Skeletal muscle tissue (tissue), 5 donors: ENCODE measurements around the gene PHF3. TPM values are rescaled to one million over a fixed set of nuclear protein-coding genes. Genes with fewer than 3 reads are reported as not detected.
"Not testable (repeated sequence)": the region's sequence is repeated elsewhere in the genome, so short reads cannot be mapped to it uniquely, and the experiment has no call there.

Source experiments
- H3K27ac ChIP-seq: one replicate; pipeline ENCODE4 v1.7.0; 2013; ENCODE audit warnings: mild to moderate bottlenecking, low read depth, low read length, inconsistent platforms
- H3K27me3 ChIP-seq, 3 donors: one replicate each; pipeline ENCODE4 v1.7.0; 2013; ENCODE audit warnings: low read length in 3 of 3; ENCODE audit not compliant: control insufficient read depth in 3 of 3, insufficient read depth in 3 of 3
- H3K36me3 ChIP-seq, 3 donors: one replicate each; pipeline ENCODE4 v1.7.0; 2013; ENCODE audit warnings: low read length in 3 of 3; ENCODE audit not compliant: control insufficient read depth in 3 of 3, insufficient read depth in 3 of 3
- H3K4me1 ChIP-seq, 3 donors: one replicate each; pipeline ENCODE4 v1.7.0; 2013; ENCODE audit warnings: low read length in 3 of 3, mild to moderate bottlenecking in 3 of 3; ENCODE audit not compliant: control insufficient read depth in 3 of 3, insufficient read depth in 3 of 3
- H3K4me3 ChIP-seq, 3 donors: one replicate each; pipeline ENCODE4 v1.7.0; 2013; ENCODE audit warnings: low read length in 3 of 3
- H3K9ac ChIP-seq, 3 donors: one replicate each; pipeline ENCODE4 v1.7.0; 2013; ENCODE audit warnings: low read length in 3 of 3, mild to moderate bottlenecking in 3 of 3, moderate library complexity in 2 of 3, low read depth in 1 of 3
- H3K9me3 ChIP-seq, 3 donors: one replicate each; pipeline ENCODE4 v1.7.0; 2013; ENCODE audit warnings: low read length in 3 of 3; ENCODE audit not compliant: control insufficient read depth in 3 of 3
- small RNA-seq: library from RNA; depleted of rRNA; stranded (forward); fragments of <200 nt; gene quantifications from one replicate; pipeline ENCODE3, GENCODE V24; 2014
- total RNA-seq: library from RNA; depleted of rRNA; stranded (reverse); fragments of >200 nt; gene quantifications from one replicate; pipeline ENCODE4 v1.2.3, GENCODE V29; 2014
- donor health status: Osteomylitis.

Gene PHF3
- total RNA-seq, 1 donor from 2014 or later: 22.4 TPM

DNA sequence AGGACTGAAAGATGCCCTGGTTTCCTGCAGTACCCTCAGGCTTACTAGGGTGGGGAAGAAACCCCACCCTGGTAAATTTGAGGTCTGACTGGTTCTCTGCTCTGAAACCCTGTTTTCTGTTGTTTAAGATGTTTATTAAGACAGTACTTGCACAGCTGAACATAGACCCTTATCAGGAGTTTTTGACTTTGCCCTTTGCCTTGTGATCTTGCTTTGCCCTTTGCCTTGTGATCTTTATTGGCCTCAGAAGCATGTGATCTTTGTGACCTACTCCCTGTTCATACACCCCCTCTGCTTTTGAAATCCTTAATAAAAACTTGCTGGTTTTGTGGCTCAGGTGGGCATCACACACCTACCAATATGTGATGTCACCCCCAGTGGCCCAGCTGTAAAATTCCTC is 121.7 kb downstream of the PHF3 start:
- H3K27me3 ChIP-seq, H3K4me1 ChIP-seq, H3K36me3 ChIP-seq, H3K27ac ChIP-seq, H3K4me3 ChIP-seq, H3K9me3 ChIP-seq, H3K9ac ChIP-seq: not testable (repeated sequence)

DNA sequence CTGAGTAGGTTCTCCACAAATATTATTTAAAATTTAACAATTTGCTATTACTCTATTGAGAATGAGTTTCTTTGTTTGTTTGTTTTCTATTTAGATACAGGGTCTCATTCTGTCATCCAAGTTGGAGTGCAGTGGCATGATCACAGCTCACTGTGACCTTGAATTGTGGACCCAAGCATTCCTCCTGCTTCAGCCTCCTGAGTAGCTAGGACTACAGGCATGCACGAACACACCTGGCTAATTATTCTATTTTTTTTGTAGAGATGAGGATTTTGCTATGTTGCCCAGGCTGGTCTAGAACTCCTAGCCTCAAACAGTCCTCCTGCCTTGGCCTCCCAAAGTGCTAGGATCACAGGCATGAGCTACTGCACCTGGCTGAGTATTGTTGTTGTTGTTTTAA is 122.2 kb downstream of the PHF3 start:
- H3K4me3 ChIP-seq: no peak overlapping the region
- H3K9me3 ChIP-seq: peaks cover 0 to 2% (median 0%) of the 10 kb centered on the region in 3 donors
- no peak overlapping the region for H3K27ac ChIP-seq
- no peaks in the 10 kb centered on the region for H3K4me1 ChIP-seq
- H3K27me3 ChIP-seq: no peaks in the 10 kb centered on the region
- H3K9ac ChIP-seq: no peak overlapping the region
- no peaks in the 10 kb centered on the region for H3K36me3 ChIP-seq

DNA sequence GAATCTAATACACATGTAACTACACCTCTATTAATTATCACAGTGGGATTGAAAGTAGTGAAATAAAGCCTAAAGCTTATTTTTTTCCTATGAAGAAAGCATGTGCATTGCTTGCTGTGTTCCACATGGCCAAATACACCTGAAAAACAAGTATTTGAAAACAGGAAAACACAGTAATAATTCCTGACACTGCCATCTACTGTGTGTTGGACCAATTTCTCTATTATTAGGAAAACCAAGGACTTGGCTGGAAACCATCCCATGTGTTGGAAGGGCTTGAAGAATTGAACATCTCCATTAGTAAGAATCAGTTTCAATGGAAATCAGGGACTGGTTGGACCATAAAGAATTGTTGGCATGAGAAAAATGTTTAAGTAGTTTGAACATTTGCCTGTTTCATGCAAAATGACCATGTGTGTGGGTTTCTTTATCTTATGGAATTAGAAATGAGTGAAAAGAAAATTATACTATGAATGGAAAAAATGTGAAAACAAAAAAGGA is 124.1 kb downstream of the PHF3 start:
- Histone ChIP-seq H3K4me1 (no peaks in the 10 kb centered on the region), H3K27ac (no peak overlapping the region), H3K4me3 (no peak overlapping the region), H3K36me3 (no peaks in the 10 kb centered on the region), H3K9ac (no peak overlapping the region), H3K27me3 (no peaks in the 10 kb centered on the region), H3K9me3 (peaks cover 0 to 2% (median 0%) of the 10 kb centered on the region in 3 donors)

DNA sequence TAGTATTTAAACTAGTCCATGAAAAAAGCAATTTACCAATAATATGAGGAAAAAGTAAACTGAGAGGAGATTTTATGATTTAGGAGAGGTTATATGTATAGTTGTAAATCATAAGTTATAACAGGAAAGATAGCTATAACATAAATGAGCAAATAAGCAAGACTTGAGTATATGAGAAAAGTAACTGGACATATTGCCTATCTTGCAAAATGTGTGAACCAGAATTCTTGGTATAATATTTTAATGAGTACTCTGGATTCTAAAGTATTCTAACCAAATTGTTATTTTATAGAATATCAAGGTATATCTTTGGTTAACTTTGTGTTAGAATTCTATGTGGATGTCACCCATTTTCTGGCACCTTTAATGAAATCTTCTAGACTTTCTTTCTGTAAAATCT is 124.6 kb downstream of the PHF3 start:
- Histone ChIP-seq H3K27ac (no peak overlapping the region), H3K4me1 (no peaks in the 10 kb centered on the region), H3K9ac (no peak overlapping the region), H3K9me3 (peaks cover 0 to 2% (median 0%) of the 10 kb centered on the region in 3 donors), H3K36me3 (no peaks in the 10 kb centered on the region), H3K27me3 (no peaks in the 10 kb centered on the region), H3K4me3 (no peak overlapping the region)

DNA sequence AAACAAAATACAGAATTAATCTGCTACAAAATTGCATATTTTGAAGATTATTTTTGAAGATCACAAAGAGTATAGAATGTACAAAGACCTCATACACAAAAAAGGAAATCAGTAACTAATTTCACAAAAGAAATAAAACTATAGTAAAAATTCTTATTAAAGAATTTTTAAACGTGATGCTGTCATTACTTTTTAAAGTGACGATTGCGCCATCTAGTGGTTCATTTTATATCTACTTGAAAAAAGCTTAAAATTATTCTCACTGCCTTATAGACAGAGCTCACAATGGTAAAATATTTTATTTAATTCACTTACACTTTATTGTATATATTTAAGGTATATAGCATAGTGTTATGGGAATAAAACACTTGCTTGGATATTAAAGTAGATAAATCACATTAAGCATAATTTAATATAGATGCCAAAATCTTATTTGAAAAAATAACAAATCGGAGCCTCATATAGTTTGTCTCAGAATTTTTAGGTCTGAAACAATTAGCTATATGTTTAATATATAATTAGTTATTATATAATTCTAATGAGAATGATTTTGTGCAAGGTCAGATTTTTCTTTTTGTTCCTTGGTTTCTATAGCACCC is 128.8 kb downstream of the PHF3 start:
- Histone ChIP-seq H3K4me3 (no peak overlapping the region), H3K4me1 (no peaks in the 10 kb centered on the region), H3K9ac (no peak overlapping the region), H3K9me3 (no peaks in the 10 kb centered on the region), H3K27ac (no peak overlapping the region), H3K36me3 (no peaks in the 10 kb centered on the region), H3K27me3 (no peaks in the 10 kb centered on the region)

Small RNAs within 50 kb of the gene (small RNA-seq; reads per million reads assigned to genes)
- not detected for gene AL513043.1

Other genes with a start within 250 kb of the PHF3 start
- 28.7 TPM for gene PTP4A1, start 63.3 kb upstream of the PHF3 start, total RNA-seq